Caki2 (cell line): ENCODE measurements around the gene FAF1. TPM values are rescaled to one million over a fixed set of nuclear protein-coding genes. Genes with fewer than 3 reads are reported as not detected.
"Not testable (repeated sequence)": the region's sequence is repeated elsewhere in the genome, so short reads cannot be mapped to it uniquely, and the experiment has no call there.

ENCODE experiments used
- DNase-seq: peaks from one replicate; pipeline ENCODE4 v3.0.0-alpha.2; 2015; ENCODE audit warnings: low read depth
- in situ Hi-C: cut with HindIII; loops from 2 replicates; pipeline ENCODE4 v1.10.0; 2016; ENCODE audit warnings: low sequenced_read_pairs, low pct_unique_long_range_greater_than_20kb, mixed read lengths
- total RNA-seq: library from RNA; depleted of rRNA; stranded (reverse); fragments of >200 nt; shearing (Covaris generic); gene quantifications from 2 replicates; pipeline ENCODE4 v1.2.3, GENCODE V29; 2014; ENCODE audit warnings: low replicate concordance

FAF1 gene
- total RNA-seq, 1 experiment from 2014 or later: 23.7 TPM

GRCh38 chr1:50831300-50832061, 128.6 kb downstream of the FAF1 start:
- in situ Hi-C loops: no loop called here
- no peak for DNase-seq

DNA sequence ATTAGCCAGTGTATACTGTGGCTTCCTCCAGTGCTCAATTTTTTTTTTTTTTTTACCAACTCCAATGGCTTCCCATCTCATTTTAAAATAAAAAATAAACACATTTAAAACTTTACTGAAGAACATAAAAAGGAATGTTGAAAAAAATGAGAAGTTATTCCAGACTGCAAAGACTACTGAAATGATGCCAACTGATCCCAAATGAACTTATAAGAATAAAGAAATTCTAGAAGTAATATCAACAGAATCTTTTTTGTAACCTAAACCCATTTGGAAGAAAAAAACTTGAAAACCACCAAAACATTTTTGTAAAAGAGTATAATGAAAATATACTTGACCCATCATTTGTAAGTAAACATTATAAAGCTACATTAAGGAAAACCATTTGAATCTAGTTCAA, 129.4 kb downstream of the FAF1 start:
- no peak for DNase-seq
- in situ Hi-C loops: no loop called here

GRCh38 chr1:50829014-50829958, 130.8 kb downstream of the FAF1 start:
- in situ Hi-C loops: no loop called here
- DNase-seq: no peak

GRCh38 chr1:50827546-50827945, 132.5 kb downstream of the FAF1 start:
- in situ Hi-C loops: no loop called here
- DNase-seq: no peak

DNA sequence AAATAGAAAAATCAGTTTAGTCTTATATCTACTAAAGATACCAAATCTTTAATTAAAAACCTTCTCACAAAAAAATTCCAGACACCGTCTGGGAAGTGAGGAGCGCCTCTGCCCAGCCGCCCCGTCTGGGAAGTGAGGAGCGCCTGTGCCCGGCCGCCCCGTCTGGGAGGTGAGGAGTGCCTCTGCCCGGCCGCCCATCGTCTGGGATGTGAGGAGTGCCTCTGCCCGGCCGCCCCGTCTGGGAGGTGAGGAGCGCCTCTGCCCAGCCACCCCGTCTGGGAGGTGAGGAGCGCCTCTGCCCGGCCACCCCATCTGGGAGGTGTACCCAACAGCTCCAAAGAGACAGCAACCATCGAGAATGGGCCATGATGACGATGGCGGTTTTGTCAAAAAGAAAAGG, 133.3 kb downstream of the FAF1 start:
- in situ Hi-C loops, DNase-seq: not testable (repeated sequence)

DNA sequence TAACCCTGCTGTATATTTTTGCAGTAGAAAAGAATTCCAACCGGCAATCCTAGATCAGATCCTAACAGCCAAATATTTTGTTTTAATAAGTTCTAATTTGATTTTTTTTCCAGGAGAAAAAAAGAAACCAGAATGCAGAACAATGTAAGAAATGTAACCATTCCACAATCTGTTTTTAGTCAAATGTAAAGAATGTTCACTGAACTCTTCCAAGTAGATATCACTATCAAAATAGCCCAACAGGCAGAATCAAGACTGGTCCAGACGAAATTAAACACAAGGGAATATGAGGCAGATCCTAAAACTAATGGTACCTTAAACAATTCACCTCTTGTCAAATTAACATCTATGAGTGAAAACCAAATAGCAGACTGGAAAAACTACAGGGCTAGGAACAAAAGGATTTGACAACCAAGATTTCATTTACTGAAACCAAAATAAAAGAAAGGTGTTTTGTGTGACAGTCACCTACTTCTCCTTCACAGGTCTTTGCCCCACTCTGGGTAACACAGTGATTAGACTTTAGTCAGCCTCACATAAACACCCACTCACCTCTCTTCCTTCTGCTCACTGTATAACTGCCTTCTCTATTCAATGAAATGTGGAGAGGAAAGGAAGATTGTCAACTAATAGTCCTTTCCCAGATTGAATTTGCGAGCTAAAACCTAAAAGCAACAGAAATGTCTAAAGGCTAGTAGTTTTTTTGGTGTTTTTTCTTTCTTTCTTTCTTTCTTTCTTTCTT, 137.9 kb downstream of the FAF1 start:
- DNase-seq: no peak
- in situ Hi-C loops: no loop called here

DNA sequence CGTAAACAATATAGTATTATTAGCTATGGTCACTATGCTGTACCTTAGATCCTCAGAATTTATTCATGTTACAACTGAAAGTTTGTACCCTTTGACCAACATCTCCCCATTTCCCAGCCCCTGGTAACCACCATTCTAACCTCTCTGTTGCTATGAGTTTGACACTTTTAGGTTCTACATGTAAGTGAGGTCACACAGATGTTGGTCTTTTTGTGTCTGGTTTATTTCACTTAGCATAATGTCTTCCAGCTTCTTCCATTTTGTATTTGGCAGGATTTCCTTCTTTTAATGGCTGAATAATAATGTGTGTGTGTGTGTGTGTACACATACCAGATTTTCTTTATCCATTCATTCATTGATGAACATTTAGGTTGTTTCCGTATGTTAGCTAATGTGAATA, 139.5 kb downstream of the FAF1 start:
- in situ Hi-C loops: no loop called here
- DNase-seq: no peak

GRCh38 chr1:50812346-50812745, 147.7 kb downstream of the FAF1 start:
- in situ Hi-C loops: no loop called here
- no peak for DNase-seq

DNA sequence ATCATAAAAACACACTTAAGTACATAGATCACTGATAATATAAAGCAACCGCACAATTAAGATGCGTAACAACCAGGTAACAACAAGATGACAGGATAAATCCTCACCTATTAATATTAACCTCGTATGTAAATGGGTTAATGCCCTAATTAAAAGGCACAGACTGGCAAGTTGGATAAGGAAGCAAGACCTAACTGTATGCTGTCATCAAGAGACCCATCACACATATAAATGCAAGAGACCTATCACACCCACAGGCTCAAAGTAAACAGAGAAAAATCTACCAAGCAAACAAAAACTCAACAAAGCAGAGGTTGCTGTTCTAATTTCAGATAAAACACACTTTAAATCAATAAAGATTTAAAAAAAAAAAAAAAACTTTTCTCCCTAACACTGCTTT, 151.8 kb downstream of the FAF1 start:
- no peak for DNase-seq
- in situ Hi-C loops: no loop called here

DNA sequence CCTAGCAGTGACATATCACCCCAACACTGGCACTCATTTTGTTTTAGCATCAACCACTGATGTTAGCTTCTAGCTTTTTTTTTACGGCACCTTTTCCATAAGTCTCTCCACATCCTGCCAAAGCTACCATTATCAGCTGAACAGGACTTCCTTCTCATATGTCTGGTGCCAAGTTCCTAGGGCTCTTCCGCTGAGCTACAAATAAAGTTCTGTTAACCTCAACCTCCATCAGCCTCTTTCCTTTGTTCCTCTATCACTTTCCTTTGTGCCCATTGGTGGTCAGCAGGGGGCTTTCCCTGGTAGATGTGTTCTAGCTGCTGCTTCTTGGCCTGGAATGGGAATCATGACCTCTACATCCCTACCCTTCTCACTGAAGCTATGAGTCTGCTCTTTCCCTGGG, 163.8 kb downstream of the FAF1 start:
- DNase-seq: no peak

DNA sequence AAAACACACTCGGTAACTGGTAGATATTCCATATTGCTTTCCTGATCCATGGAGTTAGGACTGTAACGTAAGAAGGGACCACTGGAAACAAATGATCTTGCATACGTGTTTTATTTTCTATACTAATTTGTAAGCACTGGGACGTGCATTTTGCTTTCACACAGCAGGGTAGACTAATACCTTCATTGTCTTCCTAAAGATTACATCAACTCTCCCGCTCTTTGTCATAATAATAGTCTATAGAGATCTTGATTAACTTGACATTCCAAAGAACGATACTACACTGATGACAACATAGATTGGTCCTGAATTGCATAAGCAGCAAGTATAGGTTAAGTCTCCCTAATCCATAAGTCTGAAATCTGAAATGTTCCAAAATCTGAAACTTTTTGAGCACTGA, 166.5 kb downstream of the FAF1 start:
- DNase-seq: no peak
- in situ Hi-C loops: no loop called here

More for the DNA sequence above, 163.8 kb downstream of the FAF1 start:
- in situ Hi-C loops: no loop called here

DNA sequence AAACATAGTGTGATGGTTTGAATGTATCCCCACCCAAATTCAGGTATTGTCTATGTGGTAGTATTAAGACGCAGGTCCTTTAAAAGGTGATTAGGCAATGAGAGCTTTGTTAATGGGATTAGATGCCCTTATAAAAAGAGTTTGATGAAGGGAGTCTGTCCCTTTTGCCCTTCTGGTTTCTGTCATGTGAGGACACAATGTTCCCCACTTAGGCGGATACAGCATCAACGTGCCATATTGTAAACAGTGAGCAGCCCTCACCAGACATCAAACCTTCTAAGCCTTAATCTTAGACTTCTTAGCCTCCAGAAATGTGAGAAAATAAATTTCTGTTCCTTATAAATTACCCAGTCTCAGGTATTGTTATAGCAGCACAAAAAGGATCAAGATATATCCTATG, 172.8 kb downstream of the FAF1 start:
- in situ Hi-C loops: no loop called here
- no peak for DNase-seq

- in situ Hi-C loops: no loop called here
- DNase-seq: no peak
Observed at GRCh38 chr1:50783286-50783685, 176.8 kb downstream of the FAF1 start.

DNA sequence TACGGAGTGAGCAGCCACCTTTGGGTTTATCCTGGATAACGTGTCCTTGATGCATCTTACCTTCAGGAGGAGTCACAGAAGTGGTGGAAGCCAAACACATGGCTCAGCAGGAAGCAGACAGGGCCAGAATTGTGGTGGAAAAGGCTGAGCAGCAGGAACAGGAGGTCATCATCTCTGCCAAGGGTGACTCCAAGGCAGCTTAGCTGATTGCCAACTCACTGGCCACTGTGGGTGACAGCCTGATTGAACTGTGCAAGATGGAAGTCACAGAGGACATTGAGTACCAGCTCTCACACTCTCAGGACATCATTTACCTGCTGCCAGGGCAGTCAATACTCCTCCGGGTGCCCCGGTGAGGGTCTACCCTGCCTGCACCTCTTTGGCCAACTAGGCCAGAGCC, 179.3 kb downstream of the FAF1 start:
- in situ Hi-C loops: no loop called here
- no peak for DNase-seq

GRCh38 chr1:50779801-50780200, 180.3 kb downstream of the FAF1 start:
- DNase-seq: no peak
- in situ Hi-C loops: no loop called here

- no peak for DNase-seq
- in situ Hi-C loops: no loop called here
Observed at GRCh38 chr1:50775740-50776139, 184.3 kb downstream of the FAF1 start.

GRCh38 chr1:50774759-50775351, 185.2 kb downstream of the FAF1 start:
- DNase-seq: peak; percentile 23
- in situ Hi-C loops: no loop called here

- no peak for DNase-seq
- in situ Hi-C loops: no loop called here
Observed at GRCh38 chr1:50766688-50767087, 193.4 kb downstream of the FAF1 start.
